Stimulated activated naive CD8-positive, alpha-beta T cell treated with anti-CD3 and anti-CD28 coated beads, Interleukin-15, amount 100 ng/mL, for 72 hours (primary cell): ENCODE results near the gene SEMA3C.

Source experiments
- ATAC-seq: fragments of 150-1000 bp; cut with Tn5 transposase; 2 replicates; pipeline ENCODE4 v1.10.0; 2021; ENCODE audit warnings: mild to moderate bottlenecking, moderate library complexity
- DNase-seq, 2 donors: peaks; one replicate each; pipeline ENCODE4 v3.0.0; 2021 to 2022
- H3K27ac Mint-ChIP-seq, 2 donors: one replicate each; pipeline ENCODE4 v1.8.0; 2022; ENCODE audit warnings: mild to moderate bottlenecking in 2 of 2, mixed read lengths in 2 of 2, moderate library complexity in 2 of 2
- H3K27me3 Mint-ChIP-seq: one replicate; pipeline ENCODE4 v1.8.0; 2022; ENCODE audit warnings: mixed read lengths
- H3K4me1 Mint-ChIP-seq: one replicate; pipeline ENCODE4 v1.8.0; 2022; ENCODE audit warnings: mild to moderate bottlenecking, mixed read lengths
- H3K4me3 Mint-ChIP-seq, 2 donors: one replicate each; pipeline ENCODE4 v1.8.0; 2022; ENCODE audit warnings: mild to moderate bottlenecking in 2 of 2, mixed read lengths in 2 of 2, moderate library complexity in 1 of 2
- H3K9me3 Mint-ChIP-seq, 2 donors: one replicate each; pipeline ENCODE4 v1.8.0; 2022; ENCODE audit warnings: mixed read lengths in 2 of 2

SEMA3C gene

GRCh38 chr7:80806663-80807062 is 112.2 kb downstream of the SEMA3C start:
- DNase-seq: no peak
- ATAC-seq: no peak
- H3K4me1 Mint-ChIP-seq: no peaks in the 10 kb centered on the region
- no peak overlapping the region for H3K4me3 Mint-ChIP-seq
- no peaks in the 10 kb centered on the region for H3K27me3 Mint-ChIP-seq
- H3K27ac Mint-ChIP-seq: no peak overlapping the region
- H3K9me3 Mint-ChIP-seq: peaks cover 0 to 10% of the 10 kb centered on the region in 2 donors

- Mint-ChIP-seq H3K27ac (no peak overlapping the region), H3K4me3 (no peak overlapping the region), H3K9me3 (peaks cover 0 to 4% of the 10 kb centered on the region in 2 donors), H3K4me1 (no peaks in the 10 kb centered on the region), H3K27me3 (no peaks in the 10 kb centered on the region)
- DNase-seq (no peak), ATAC-seq (no peak)
These were observed 114.3 kb downstream of the SEMA3C start for GRCh38 chr7:80804589-80804988.

- Mint-ChIP-seq H3K4me3 (no peak overlapping the region), H3K27ac (no peak overlapping the region), H3K9me3 (no peaks in the 10 kb centered on the region), H3K4me1 (no peaks in the 10 kb centered on the region), H3K27me3 (no peaks in the 10 kb centered on the region)
- DNase-seq: no peak
- ATAC-seq: no peak
These were observed 116.3 kb downstream of the SEMA3C start for GRCh38 chr7:80802527-80802926.

- Mint-ChIP-seq H3K4me3 (no peak overlapping the region), H3K9me3 (no peaks in the 10 kb centered on the region)
These were observed 123.9 kb downstream of the SEMA3C start for GRCh38 chr7:80794631-80795573.

DNA sequence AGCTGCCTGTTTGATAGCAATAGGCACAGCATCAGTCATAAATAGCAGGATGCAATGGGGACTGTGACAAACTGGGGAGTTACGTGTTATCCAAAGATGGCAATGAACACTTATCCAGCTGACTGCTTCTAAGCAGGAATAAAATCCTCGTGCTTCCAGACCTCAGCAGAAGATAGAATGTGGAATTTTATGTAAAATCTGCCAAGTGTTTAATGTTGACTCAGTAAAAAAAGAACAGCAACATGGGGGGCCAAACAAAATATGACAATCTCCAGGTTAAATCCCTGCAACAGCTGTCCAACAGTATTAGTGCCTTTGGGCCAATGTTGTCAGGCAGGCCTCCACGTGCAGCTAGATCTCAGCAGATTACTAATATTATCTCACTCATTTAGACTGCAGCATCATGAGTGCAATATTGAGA is 127.3 kb downstream of the SEMA3C start:
- Mint-ChIP-seq H3K4me3 (no peak overlapping the region), H3K27ac (no peak overlapping the region), H3K4me1 (no peaks in the 10 kb centered on the region), H3K9me3 (no peaks in the 10 kb centered on the region), H3K27me3 (no peaks in the 10 kb centered on the region)
- DNase-seq (no peak), ATAC-seq (no peak)

More at GRCh38 chr7:80794631-80795573, 123.9 kb downstream of the SEMA3C start:
- no peak for DNase-seq
- H3K27me3 Mint-ChIP-seq: no peaks in the 10 kb centered on the region
- no peak overlapping the region for H3K27ac Mint-ChIP-seq
- ATAC-seq: no peak
- H3K4me1 Mint-ChIP-seq: no peaks in the 10 kb centered on the region

DNA sequence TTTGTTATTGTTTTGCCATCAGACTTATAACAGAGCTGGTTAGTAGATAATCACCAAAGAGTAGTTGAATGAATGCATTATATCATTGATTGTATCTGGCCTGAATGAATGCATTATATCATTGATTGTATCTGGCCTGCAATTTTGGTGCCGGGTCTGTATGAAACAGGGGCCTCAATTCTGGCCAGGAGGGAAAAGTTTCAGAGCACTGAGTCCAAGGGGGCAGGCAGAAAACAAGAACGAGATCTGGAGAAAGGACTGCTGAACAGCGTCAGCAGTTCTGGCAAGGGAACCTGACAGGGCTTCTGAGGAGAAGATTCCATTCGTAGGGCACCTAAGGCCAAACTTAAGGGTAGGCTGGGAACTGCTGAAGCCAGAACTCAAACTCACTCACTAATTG is 128.0 kb downstream of the SEMA3C start:
- Mint-ChIP-seq H3K4me1 (no peaks in the 10 kb centered on the region), H3K27ac (no peak overlapping the region), H3K4me3 (no peak overlapping the region), H3K27me3 (no peaks in the 10 kb centered on the region), H3K9me3 (no peaks in the 10 kb centered on the region)
- ATAC-seq (no peak), DNase-seq (no peak)

GRCh38 chr7:80787721-80788120 is 131.1 kb downstream of the SEMA3C start:
- no peaks in the 10 kb centered on the region for H3K9me3 Mint-ChIP-seq
- no peaks in the 10 kb centered on the region for H3K4me1 Mint-ChIP-seq
- H3K27me3 Mint-ChIP-seq: no peaks in the 10 kb centered on the region
- DNase-seq: no peak
- H3K27ac Mint-ChIP-seq: no peak overlapping the region
- no peak for ATAC-seq
- no peak overlapping the region for H3K4me3 Mint-ChIP-seq

- Mint-ChIP-seq H3K9me3 (no peaks in the 10 kb centered on the region), H3K27me3 (no peaks in the 10 kb centered on the region), H3K27ac (no peak overlapping the region), H3K4me3 (no peak overlapping the region), H3K4me1 (no peaks in the 10 kb centered on the region)
- DNase-seq (no peak), ATAC-seq (no peak)
These were observed 132.8 kb downstream of the SEMA3C start for GRCh38 chr7:80785961-80786536.

GRCh38 chr7:80785276-80785675 is 133.6 kb downstream of the SEMA3C start:
- Mint-ChIP-seq H3K4me1 (no peaks in the 10 kb centered on the region), H3K27ac (no peak overlapping the region), H3K4me3 (no peak overlapping the region), H3K9me3 (no peaks in the 10 kb centered on the region), H3K27me3 (no peaks in the 10 kb centered on the region)
- DNase-seq: no peak
- ATAC-seq: no peak

DNA sequence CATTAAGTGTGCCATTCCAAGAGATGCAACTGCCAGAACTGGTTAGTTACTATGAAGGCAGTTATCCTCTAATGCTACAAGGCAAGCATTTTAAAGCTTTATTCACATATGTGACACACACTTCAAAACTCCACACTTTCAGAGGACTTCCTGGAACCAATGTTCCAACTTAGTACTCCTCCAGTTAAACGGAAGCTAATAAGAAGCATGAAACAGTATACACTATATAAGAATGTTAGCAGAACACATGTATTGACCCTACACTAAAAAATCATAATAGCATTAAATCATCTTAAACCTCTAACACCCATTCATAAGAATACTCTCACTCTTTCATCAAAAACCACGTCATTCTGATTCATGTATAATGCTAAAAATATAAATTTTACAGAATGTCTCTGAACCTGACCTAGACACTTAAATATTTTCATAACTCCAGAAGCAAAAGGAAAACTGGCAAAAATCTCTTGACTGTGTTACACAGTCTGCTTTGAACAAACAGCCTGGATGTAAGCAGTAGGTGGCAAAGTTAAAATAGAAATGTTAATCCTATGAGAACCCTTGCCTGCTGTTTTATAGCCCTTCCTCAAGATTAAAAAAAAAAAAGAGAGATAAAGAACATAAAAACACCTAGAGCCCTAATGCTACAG is 135.0 kb downstream of the SEMA3C start:
- no peak for DNase-seq
- no peaks in the 10 kb centered on the region for H3K27me3 Mint-ChIP-seq
- ATAC-seq: no peak
- no peaks in the 10 kb centered on the region for H3K9me3 Mint-ChIP-seq
- no peak overlapping the region for H3K27ac Mint-ChIP-seq
- H3K4me1 Mint-ChIP-seq: no peaks in the 10 kb centered on the region
- H3K4me3 Mint-ChIP-seq: no peak overlapping the region

GRCh38 chr7:80783186-80783677 is 135.6 kb downstream of the SEMA3C start:
- Mint-ChIP-seq H3K4me3 (no peak overlapping the region), H3K9me3 (no peaks in the 10 kb centered on the region), H3K27ac (no peak overlapping the region), H3K27me3 (no peaks in the 10 kb centered on the region), H3K4me1 (no peaks in the 10 kb centered on the region)
- DNase-seq (no peak), ATAC-seq (no peak)

GRCh38 chr7:80781561-80781979 is 137.3 kb downstream of the SEMA3C start:
- DNase-seq (no peak), ATAC-seq (no peak)
- Mint-ChIP-seq H3K9me3 (no peaks in the 10 kb centered on the region), H3K4me3 (no peak overlapping the region), H3K4me1 (no peaks in the 10 kb centered on the region), H3K27me3 (no peaks in the 10 kb centered on the region), H3K27ac (peak overlapping the region in 1 of 2 donors; percentile 48)

GRCh38 chr7:80781146-80781545 is 137.7 kb downstream of the SEMA3C start:
- no peak for ATAC-seq

DNA sequence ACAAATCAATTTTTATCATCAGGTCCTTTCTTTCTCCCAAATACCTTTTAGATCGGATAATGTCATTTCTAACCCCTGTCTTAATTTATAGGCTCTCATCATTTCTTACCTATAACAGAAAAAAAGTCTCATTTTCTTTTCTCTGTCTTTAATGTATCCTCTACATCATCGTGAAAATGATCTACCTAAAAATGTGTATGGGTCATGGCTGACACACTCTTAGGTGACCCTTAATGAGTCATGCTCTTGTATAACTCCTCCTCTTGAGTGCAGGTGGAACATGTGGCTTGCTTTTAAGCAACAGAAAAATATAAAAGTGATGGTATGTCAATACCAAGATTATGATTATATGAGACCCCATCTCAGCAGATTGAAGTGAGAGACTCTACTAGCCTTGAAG is 139.4 kb downstream of the SEMA3C start:
- DNase-seq (no peak), ATAC-seq (no peak)
- no peaks in the 10 kb centered on the region for H3K9me3 Mint-ChIP-seq
- no peak overlapping the region for H3K27ac Mint-ChIP-seq
- H3K4me1 Mint-ChIP-seq: no peaks in the 10 kb centered on the region
- H3K4me3 Mint-ChIP-seq: no peak overlapping the region
- no peaks in the 10 kb centered on the region for H3K27me3 Mint-ChIP-seq

More at GRCh38 chr7:80781146-80781545, 137.7 kb downstream of the SEMA3C start:
- Mint-ChIP-seq H3K27me3 (no peaks in the 10 kb centered on the region), H3K4me3 (no peak overlapping the region), H3K9me3 (no peaks in the 10 kb centered on the region), H3K4me1 (no peaks in the 10 kb centered on the region), H3K27ac (peak overlapping the region in 1 of 2 donors; percentile 48)
- no peak for DNase-seq

- H3K4me3 Mint-ChIP-seq: no peak overlapping the region
- no peaks in the 10 kb centered on the region for H3K4me1 Mint-ChIP-seq
- H3K27me3 Mint-ChIP-seq: no peaks in the 10 kb centered on the region
- DNase-seq: no peak
- ATAC-seq: no peak
- peaks cover 0 to 3% of the 10 kb centered on the region in 2 donors for H3K9me3 Mint-ChIP-seq
- H3K27ac Mint-ChIP-seq: no peak overlapping the region
These were observed 143.0 kb downstream of the SEMA3C start for GRCh38 chr7:80775897-80776296.

DNA sequence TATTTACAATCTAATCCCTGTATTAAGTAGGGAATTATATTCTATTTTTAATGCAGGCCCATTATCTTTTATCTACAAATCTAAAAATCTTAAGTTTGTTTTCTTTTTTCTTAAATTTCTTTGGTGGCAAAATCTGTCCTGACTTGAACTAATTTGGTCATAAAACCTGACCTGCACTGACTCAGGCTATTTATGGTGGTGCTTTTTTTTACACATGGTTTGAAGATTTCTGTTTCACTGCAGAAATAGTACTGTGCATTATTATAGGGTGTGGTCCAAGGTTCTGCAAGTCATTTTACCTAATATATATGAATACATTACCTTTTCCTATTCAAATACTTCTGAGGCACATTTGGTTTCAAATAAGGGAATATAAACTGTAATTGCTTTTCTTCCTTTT is 143.4 kb downstream of the SEMA3C start:
- Mint-ChIP-seq H3K9me3 (peaks cover 0 to 3% of the 10 kb centered on the region in 2 donors), H3K27me3 (no peaks in the 10 kb centered on the region), H3K4me3 (no peak overlapping the region), H3K27ac (no peak overlapping the region), H3K4me1 (no peaks in the 10 kb centered on the region)
- ATAC-seq: no peak
- no peak for DNase-seq
